Hepatocyte (in vitro differentiated cells): ENCODE data around the gene PES1. TPM values are rescaled to one million over a fixed set of nuclear protein-coding genes. Genes with fewer than 3 reads are reported as not detected.

Experiments
- DNase-seq: peaks from one replicate; pipeline ENCODE4 v3.0.0-alpha.2; 2016; ENCODE audit warnings: low spot score
- H2AFZ ChIP-seq: fragments of 200-600 bp; sonication (generic); 2 replicates; pipeline ENCODE4 v1.6.0; 2016; ENCODE audit warnings: antibody characterized with exemption, mild to moderate bottlenecking
- H3K27ac ChIP-seq: fragments of 200-600 bp; sonication (generic); 2 replicates; pipeline ENCODE4 v1.5.1; 2016; ENCODE audit warnings: mild to moderate bottlenecking
- H3K27me3 ChIP-seq: fragments of 200-600 bp; sonication (generic); 2 replicates; pipeline ENCODE4 v1.6.1; 2016
- H3K36me3 ChIP-seq: fragments of 200-600 bp; sonication (generic); replicated peaks from 2 replicates; pipeline ENCODE4 v1.5.1; 2016; ENCODE audit warnings: low read depth; ENCODE audit not compliant: insufficient read depth
- H3K4me1 ChIP-seq: fragments of 200-600 bp; sonication (generic); 2 replicates; pipeline ENCODE4 v1.5.1; 2016; ENCODE audit warnings: mild to moderate bottlenecking, moderate library complexity; ENCODE audit not compliant: insufficient read depth
- H3K4me2 ChIP-seq: fragments of 200-600 bp; sonication (generic); 2 replicates; pipeline ENCODE4 v1.6.0; 2016
- H3K4me3 ChIP-seq: fragments of 200-600 bp; sonication (generic); 2 replicates; pipeline ENCODE4 v1.5.1; 2016; ENCODE audit warnings: mild to moderate bottlenecking
- H3K79me2 ChIP-seq: fragments of 200-600 bp; sonication (generic); 2 replicates; pipeline ENCODE4 v1.6.0; 2017; ENCODE audit warnings: mild to moderate bottlenecking
- H3K9me2 ChIP-seq: fragments of 200-600 bp; sonication (generic); replicated peaks from 2 replicates; pipeline ENCODE4 v1.6.0; 2017; ENCODE audit warnings: mild to moderate bottlenecking; ENCODE audit not compliant: insufficient read depth
- H3K9me3 ChIP-seq: fragments of 200-600 bp; sonication (generic); 2 replicates; pipeline ENCODE4 v1.5.1; 2016; ENCODE audit warnings: low read depth, mild to moderate bottlenecking
- H4K20me1 ChIP-seq: fragments of 200-600 bp; sonication (generic); 2 replicates; pipeline ENCODE4 v1.6.0; 2016; ENCODE audit warnings: mild to moderate bottlenecking; ENCODE audit not compliant: insufficient read depth, poor library complexity, severe bottlenecking
- CTCF ChIP-seq: fragments of 200-600 bp; sonication (generic); IDR thresholded peaks from 2 replicates; pipeline ENCODE4 v1.5.1; 2016; ENCODE audit warnings: antibody characterized with exemption, mild to moderate bottlenecking; ENCODE audit not compliant: poor library complexity
- EZH2 ChIP-seq: fragments of 200-600 bp; sonication (generic); IDR thresholded peaks from 2 replicates; pipeline ENCODE4 v1.6.1; 2016; ENCODE audit warnings: antibody characterized with exemption, mild to moderate bottlenecking, borderline replicate concordance
- EZH2phosphoT487 ChIP-seq: fragments of 200-600 bp; sonication (generic); IDR thresholded peaks from one replicate; pipeline ENCODE4 v1.6.1; 2018; ENCODE audit warnings: antibody characterized with exemption, mild to moderate bottlenecking, low read depth, moderate library complexity; ENCODE audit not compliant: unreplicated experiment, severe bottlenecking
- WGBS: methylation state at CpG from one replicate; pipeline ENCODE4 v1.1.6; 2016; ENCODE audit warnings: low lambda C conversion rate; ENCODE audit errors: missing lambda C conversion rate; 5-methylcytosine and 5-hydroxymethylcytosine counted together
- polyA plus RNA-seq: library from polyadenylated mRNA; unstranded; fragments of >200 nt; fragmentation: Nextera tagmentation; extraction: Ambion mirVana; gene quantifications from 2 replicates; pipeline ENCODE4 v1.2.1, GENCODE V29; 2016
- total RNA-seq: library from RNA; depleted of rRNA; stranded (reverse); fragments of >200 nt; gene quantifications from 2 replicates; pipeline ENCODE4 v1.2.3, GENCODE V29; 2014

The PES1 gene
- total and polyA plus RNA-seq, 2 experiments from 2014 or later = 42.4 to 59.5 TPM

- H2AFZ ChIP-seq = no peak overlapping the region
- H3K4me3 ChIP-seq = no peak overlapping the region
- H3K9me3 ChIP-seq = no peaks in the 10 kb centered on the region
- DNase-seq = peak; percentile 30
- H3K36me3 ChIP-seq = no peaks in the 10 kb centered on the region
- 43% methylated on average over 7 of the region's 7 CpGs for WGBS
- TF ChIP-seq EZH2 (no peak), EZH2phosphoT487 (no peak), CTCF (no peak)
- H3K9me2 ChIP-seq = no peaks in the 10 kb centered on the region
- H3K4me2 ChIP-seq = peak overlapping the region; percentile 95
- no peaks in the 10 kb centered on the region for H3K27me3 ChIP-seq
- H3K27ac ChIP-seq = peak overlapping the region; percentile 90
- no peaks in the 10 kb centered on the region for H4K20me1 ChIP-seq
- peaks cover 14% of the 10 kb centered on the region for H3K4me1 ChIP-seq
- H3K79me2 ChIP-seq = peaks cover 5% of the 10 kb centered on the region
These were observed 18.1 kb downstream of the PES1 start for GRCh38 chr22:30573594-30574094.

GRCh38 chr22:30572840-30573593, 18.7 kb downstream of the PES1 start:
- H3K4me1 ChIP-seq = peaks cover 14% of the 10 kb centered on the region
- no peak overlapping the region for H3K4me3 ChIP-seq
- DNase-seq = peak; percentile 68
- H3K27me3 ChIP-seq = no peaks in the 10 kb centered on the region
- H3K4me2 ChIP-seq = peak overlapping the region; percentile 95
- H3K79me2 ChIP-seq = peaks cover 5% of the 10 kb centered on the region
- TF ChIP-seq CTCF = no peak
- no peak for TF ChIP-seq EZH2
- no peak for TF ChIP-seq EZH2phosphoT487
- H3K9me2 ChIP-seq = no peaks in the 10 kb centered on the region
- WGBS = 48% methylated on average over 12 of the region's 12 CpGs
- no peaks in the 10 kb centered on the region for H4K20me1 ChIP-seq
- peak overlapping the region; percentile 90 for H3K27ac ChIP-seq
- no peak overlapping the region for H2AFZ ChIP-seq
- no peaks in the 10 kb centered on the region for H3K36me3 ChIP-seq
- H3K9me3 ChIP-seq = no peaks in the 10 kb centered on the region

DNA sequence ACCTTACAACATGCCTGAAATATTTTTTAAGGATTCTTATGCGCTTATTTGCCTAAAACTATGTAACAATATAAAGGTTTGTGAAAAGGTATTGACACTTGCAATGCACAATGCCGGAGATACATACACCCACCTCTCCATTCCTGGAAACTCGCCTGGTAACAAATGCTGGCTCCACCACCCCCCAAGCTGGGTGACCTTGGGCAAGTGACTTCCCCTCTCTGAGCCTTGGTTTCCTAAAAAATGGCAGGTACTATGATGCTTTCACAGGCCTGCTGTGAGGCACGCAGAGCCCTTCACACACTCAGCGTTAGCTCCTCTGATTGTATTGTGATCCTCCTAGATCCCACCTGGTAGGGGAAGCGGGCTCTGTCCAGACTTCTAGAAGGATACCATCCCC, 19.5 kb downstream of the PES1 start:
- Histone ChIP-seq H3K4me1 (peaks cover 14% of the 10 kb centered on the region), H2AFZ (no peak overlapping the region), H3K36me3 (no peaks in the 10 kb centered on the region), H3K9me2 (no peaks in the 10 kb centered on the region), H3K79me2 (peaks cover 5% of the 10 kb centered on the region), H3K27me3 (no peaks in the 10 kb centered on the region), H4K20me1 (no peaks in the 10 kb centered on the region), H3K4me2 (peak overlapping the region; percentile 95), H3K27ac (peak overlapping the region; percentile 34), H3K9me3 (no peaks in the 10 kb centered on the region), H3K4me3 (no peak overlapping the region)
- WGBS = 90% methylated on average over 6 of the region's 6 CpGs
- no peak for TF ChIP-seq EZH2
- no peak for TF ChIP-seq EZH2phosphoT487
- TF ChIP-seq CTCF = no peak
- no peak for DNase-seq
